Astrocyte (in vitro differentiated cells and primary cell): Measurements from ENCODE around the gene CLEC4G. TPM values are rescaled to one million over a fixed set of nuclear protein-coding genes. Genes with fewer than 3 reads are reported as not detected.
A peak's percentile ranks its signal among the peaks of the same experiment; 100 is the strongest.

Experiments used
- DNase-seq: peaks from one replicate; pipeline ENCODE4 v3.0.0-alpha.2; 2010; ENCODE audit warnings: low read depth
- FAIRE-seq: peaks from 2 replicates; lab custom pipeline; 2011; peaks lifted over from hg19 to GRCh38; lab: Jason Lieb, UNC
- H2AFZ ChIP-seq: 2 replicates; pipeline ENCODE4 v1.6.0; 2012; ENCODE audit warnings: low read depth, low read length, inconsistent platforms
- H3K27ac ChIP-seq: 2 replicates; pipeline ENCODE4 v1.5.1; 2011; ENCODE audit warnings: low read depth, low read length, inconsistent platforms
- H3K27me3 ChIP-seq: 2 replicates; pipeline ENCODE4 v1.6.0; 2011; ENCODE audit warnings: low read length, inconsistent platforms; ENCODE audit not compliant: insufficient read depth
- H3K36me3 ChIP-seq: 2 replicates; pipeline ENCODE4 v1.5.1; 2011; ENCODE audit warnings: low read length, inconsistent platforms; ENCODE audit not compliant: insufficient read depth
- H3K4me1 ChIP-seq: 2 replicates; pipeline ENCODE4 v1.5.1; 2011; ENCODE audit warnings: low read length, inconsistent platforms; ENCODE audit not compliant: insufficient read depth
- H3K4me2 ChIP-seq: 2 replicates; pipeline ENCODE4 v1.6.0; 2012; ENCODE audit warnings: low read length, inconsistent platforms
- H3K4me3 ChIP-seq: 2 replicates; pipeline ENCODE4 v1.5.1; 2011; ENCODE audit warnings: low read depth, mild to moderate bottlenecking, low read length, inconsistent platforms; ENCODE audit not compliant: insufficient read depth
- H3K79me2 ChIP-seq: 2 replicates; pipeline ENCODE4 v1.6.0; 2012; ENCODE audit warnings: mild to moderate bottlenecking, low read length, inconsistent platforms; ENCODE audit not compliant: insufficient read depth
- H3K9ac ChIP-seq: 2 replicates; pipeline ENCODE4 v1.6.0; 2012; ENCODE audit warnings: mild to moderate bottlenecking, low read length, inconsistent platforms
- H3K9me3 ChIP-seq: 2 replicates; pipeline ENCODE4 v1.5.1; 2012; ENCODE audit warnings: low read depth, mild to moderate bottlenecking, low read length, inconsistent platforms; ENCODE audit not compliant: insufficient read depth
- H4K20me1 ChIP-seq: 2 replicates; pipeline ENCODE4 v1.6.0; 2012; ENCODE audit warnings: low read length, inconsistent platforms; ENCODE audit not compliant: insufficient read depth
- H3K27ac Mint-ChIP-seq: one replicate; pipeline ENCODE4 v1.8.0; 2021; ENCODE audit warnings: mild to moderate bottlenecking, mixed read lengths; ENCODE audit not compliant: unreplicated experiment
- H3K27me3 Mint-ChIP-seq: one replicate; pipeline ENCODE4 v1.8.0; 2021; ENCODE audit warnings: low read depth, mixed read lengths; ENCODE audit not compliant: unreplicated experiment
- H3K36me3 Mint-ChIP-seq: one replicate; pipeline ENCODE4 v1.8.0; 2021; ENCODE audit warnings: low read depth, mixed read lengths; ENCODE audit not compliant: unreplicated experiment
- H3K4me1 Mint-ChIP-seq: one replicate; pipeline ENCODE4 v1.8.0; 2021; ENCODE audit warnings: low read depth, mixed read lengths; ENCODE audit not compliant: unreplicated experiment
- H3K4me3 Mint-ChIP-seq: one replicate; pipeline ENCODE4 v1.8.0; 2021; ENCODE audit warnings: mild to moderate bottlenecking, moderate library complexity, mixed read lengths; ENCODE audit not compliant: unreplicated experiment
- H3K9me3 Mint-ChIP-seq: one replicate; pipeline ENCODE4 v1.8.0; 2021; ENCODE audit warnings: mild to moderate bottlenecking, mixed read lengths; ENCODE audit not compliant: unreplicated experiment
- CTCF ChIP-seq: IDR thresholded peaks from 2 replicates; pipeline ENCODE4 v1.5.1; 2011; ENCODE audit warnings: low read depth, mild to moderate bottlenecking, inconsistent platforms, low read length, moderate library complexity; ENCODE audit not compliant: insufficient read depth
- EZH2 ChIP-seq: IDR thresholded peaks from 2 replicates; pipeline ENCODE4 v1.6.1; 2012; ENCODE audit warnings: mild to moderate bottlenecking, low read length, inconsistent platforms; ENCODE audit not compliant: insufficient read depth
- total RNA-seq: library from RNA; stranded (reverse); gene quantifications from 2 replicates; pipeline ENCODE4 v1.2.1, GENCODE V29; 2021

CLEC4G gene
- total RNA-seq, 1 donor from 2014 or later: not detected

GRCh38 chr19:7772752-7773291 is 40.9 kb upstream of the CLEC4G start:
- no peaks in the 10 kb centered on the region for H3K36me3 ChIP-seq
- peak; percentile 46 for DNase-seq
- TF ChIP-seq EZH2 (no peak), CTCF (no peak)
- H3K9me3 ChIP-seq: no peaks in the 10 kb centered on the region
- H3K4me2 ChIP-seq: peak overlapping the region; percentile 18
- peaks cover 6% of the 10 kb centered on the region for H3K9me3 Mint-ChIP-seq
- H3K27me3 ChIP-seq: peaks cover 4% of the 10 kb centered on the region
- no peak overlapping the region for H3K27ac ChIP-seq
- H3K4me3 ChIP-seq: no peak overlapping the region
- no peak overlapping the region for H2AFZ ChIP-seq
- H3K27me3 Mint-ChIP-seq: peaks cover 41% of the 10 kb centered on the region
- no peaks in the 10 kb centered on the region for H3K79me2 ChIP-seq
- no peak overlapping the region for H3K9ac ChIP-seq
- H3K4me1 Mint-ChIP-seq: peaks cover 9% of the 10 kb centered on the region
- no peaks in the 10 kb centered on the region for H3K36me3 Mint-ChIP-seq
- H3K4me1 ChIP-seq: no peaks in the 10 kb centered on the region
- H3K4me3 Mint-ChIP-seq: no peak overlapping the region
- no peak overlapping the region for H3K27ac Mint-ChIP-seq
- FAIRE-seq: no peak
- H4K20me1 ChIP-seq: no peaks in the 10 kb centered on the region

- no peak overlapping the region for H3K27ac ChIP-seq
- TF ChIP-seq EZH2 (no peak), CTCF (no peak)
- no peak overlapping the region for H3K4me3 ChIP-seq
- Mint-ChIP-seq H3K9me3 (peaks cover 6% of the 10 kb centered on the region), H3K27me3 (peaks cover 49% of the 10 kb centered on the region), H3K4me1 (peaks cover 9% of the 10 kb centered on the region), H3K4me3 (no peak overlapping the region), H3K36me3 (no peaks in the 10 kb centered on the region), H3K27ac (no peak overlapping the region)
- no peaks in the 10 kb centered on the region for H3K4me1 ChIP-seq
- DNase-seq (no peak), FAIRE-seq (no peak)
- H3K9ac ChIP-seq: no peak overlapping the region
- H3K79me2 ChIP-seq: no peaks in the 10 kb centered on the region
- no peaks in the 10 kb centered on the region for H3K9me3 ChIP-seq
- H3K27me3 ChIP-seq: peaks cover 4% of the 10 kb centered on the region
- no peak overlapping the region for H2AFZ ChIP-seq
- H3K4me2 ChIP-seq: no peak overlapping the region
- H3K36me3 ChIP-seq: no peaks in the 10 kb centered on the region
- no peaks in the 10 kb centered on the region for H4K20me1 ChIP-seq
Measured at GRCh38 chr19:7771072-7771471, 39.2 kb upstream of the CLEC4G start.

- H3K4me2 ChIP-seq: no peak overlapping the region
- no peak for DNase-seq
- Mint-ChIP-seq H3K9me3 (peaks cover 6% of the 10 kb centered on the region), H3K4me1 (peaks cover 9% of the 10 kb centered on the region), H3K36me3 (no peaks in the 10 kb centered on the region), H3K27me3 (peaks cover 42% of the 10 kb centered on the region), H3K4me3 (no peak overlapping the region), H3K27ac (no peak overlapping the region)
- H2AFZ ChIP-seq: no peak overlapping the region
- no peaks in the 10 kb centered on the region for H4K20me1 ChIP-seq
- no peak for FAIRE-seq
- no peaks in the 10 kb centered on the region for H3K79me2 ChIP-seq
- no peak overlapping the region for H3K4me3 ChIP-seq
- H3K4me1 ChIP-seq: no peaks in the 10 kb centered on the region
- H3K27ac ChIP-seq: no peak overlapping the region
- H3K9me3 ChIP-seq: no peaks in the 10 kb centered on the region
- TF ChIP-seq CTCF: no peak
- TF ChIP-seq EZH2: no peak
- H3K36me3 ChIP-seq: no peaks in the 10 kb centered on the region
- H3K27me3 ChIP-seq: peaks cover 4% of the 10 kb centered on the region
- no peak overlapping the region for H3K9ac ChIP-seq
Measured at GRCh38 chr19:7769171-7769570, 37.3 kb upstream of the CLEC4G start.
